Natural killer cell (primary cell): Measurements from ENCODE around the gene ARF1. TPM values are rescaled to one million over a fixed set of nuclear protein-coding genes. Genes with fewer than 3 reads are reported as not detected.

ENCODE experiments used
- ATAC-seq, 3 donors: fragments of 150-1000 bp in 2 of 3; fragments of 200-7000 bp in 1 of 3; cut with Tn5 transposase; 1 replicate in 1 of 3; 2 replicates in 2 of 3; pipeline ENCODE4 v1.10.0; 2021; ENCODE audit warnings: mild to moderate bottlenecking in 2 of 3, moderate library complexity in 2 of 3
- DNase-seq, 2 donors: peaks; one replicate each; pipeline versions ENCODE4 v3.0.0 to v3.0.0-alpha.2; 2013 to 2021; ENCODE audit warnings: mixed read lengths in 1 of 2
- H3K27ac ChIP-seq: one replicate; pipeline ENCODE4 v1.5.1; 2013; ENCODE audit warnings: mild to moderate bottlenecking, low read length
- H3K27me3 ChIP-seq: one replicate; pipeline ENCODE4 v1.6.1; 2013; ENCODE audit warnings: low read length; ENCODE audit not compliant: control insufficient read depth, insufficient read depth
- H3K36me3 ChIP-seq: one replicate; pipeline ENCODE4 v1.6.1; 2013; ENCODE audit warnings: low read length; ENCODE audit not compliant: control insufficient read depth, insufficient read depth
- H3K4me1 ChIP-seq: one replicate; pipeline ENCODE4 v1.6.1; 2013; ENCODE audit warnings: low read length; ENCODE audit not compliant: control insufficient read depth, insufficient read depth
- H3K4me3 ChIP-seq: one replicate; pipeline ENCODE4 v1.5.1; 2013; ENCODE audit warnings: low read length
- H3K9me3 ChIP-seq: one replicate; pipeline ENCODE4 v1.6.1; 2013; ENCODE audit warnings: low read length; ENCODE audit not compliant: control insufficient read depth, insufficient read depth
- H3K27ac Mint-ChIP-seq, 2 donors: one replicate each; pipeline ENCODE4 v1.8.0; 2022; ENCODE audit warnings: mild to moderate bottlenecking in 2 of 2, mixed read lengths in 2 of 2, moderate library complexity in 1 of 2
- H3K27me3 Mint-ChIP-seq, 2 donors: one replicate each; pipeline ENCODE4 v1.8.0; 2022; ENCODE audit warnings: low read depth in 2 of 2, mixed read lengths in 2 of 2
- H3K36me3 Mint-ChIP-seq: one replicate; pipeline ENCODE4 v1.8.0; 2022; ENCODE audit warnings: mixed read lengths
- H3K4me1 Mint-ChIP-seq, 2 donors: one replicate each; pipeline ENCODE4 v1.8.0; 2022; ENCODE audit warnings: mixed read lengths in 2 of 2
- H3K4me3 Mint-ChIP-seq: one replicate; pipeline ENCODE4 v1.8.0; 2022; ENCODE audit warnings: mild to moderate bottlenecking, moderate library complexity, mixed read lengths
- H3K9me3 Mint-ChIP-seq, 2 donors: one replicate each; pipeline ENCODE4 v1.8.0; 2022; ENCODE audit warnings: mixed read lengths in 2 of 2
- WGBS: methylation state at CpG from one replicate; pipeline ENCODE4 v1.1.7; 2013; ENCODE audit warnings: missing lambda C conversion rate; ENCODE audit not compliant: insufficient coverage; 5-methylcytosine and 5-hydroxymethylcytosine counted together
- intact Hi-C: fragments of 100-400 bp; cut with micrococcal nuclease; formaldehyde crosslinking; loops from one replicate; pipeline ENCODE4 v1.14.2; 2022
- total RNA-seq, 4 donors: library from RNA; stranded (reverse); fragments of 120-200 nt in 1 of 4; gene quantifications; one replicate each; pipeline versions ENCODE4 v1.2.3 to v1.2.4, GENCODE V29; 2013 to 2022
- TF ChIP-seq, protein P1 (sequence below): fragments of 200-600 bp; IDR thresholded peaks from one replicate; pipeline ENCODE4 v1.8.0; 2022; ENCODE audit warnings: antibody characterized with exemption

Gene ARF1
- total RNA-seq, 3 donors from 2014 or later (not counting 1 experiment from before 2014, with no cell fraction given): 368 to 427 (median 424) TPM

DNA sequence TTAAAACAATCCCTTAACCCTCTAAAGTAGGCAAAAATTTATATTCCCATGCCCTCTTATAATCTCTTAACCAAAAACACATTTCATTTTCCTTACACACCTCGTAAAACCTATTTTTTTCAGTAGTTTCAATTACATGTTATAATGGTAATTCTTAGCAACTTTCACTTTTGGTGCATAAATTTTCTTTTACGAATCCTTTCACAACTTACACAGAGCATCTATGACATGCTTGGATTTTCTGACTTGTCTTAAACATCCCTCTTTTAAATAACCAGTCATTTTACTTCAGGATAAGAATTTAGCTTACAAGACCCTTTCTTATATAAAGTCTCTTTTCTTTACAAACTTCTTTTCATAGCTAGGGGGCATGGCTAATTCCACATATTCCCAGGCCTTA, 35.5 kb downstream of the ARF1 start:
- intact Hi-C loops: no loop called here
- H3K9me3 ChIP-seq: no peaks in the 10 kb centered on the region

GRCh38 chr1:228120351-228120750, 37.8 kb downstream of the ARF1 start:
- 100% methylated on average over 1 of the region's 1 CpG for WGBS
- Histone ChIP-seq H3K27me3 (no peaks in the 10 kb centered on the region), H3K4me1 (no peaks in the 10 kb centered on the region), H3K9me3 (no peaks in the 10 kb centered on the region), H3K27ac (no peak overlapping the region), H3K4me3 (no peak overlapping the region), H3K36me3 (no peaks in the 10 kb centered on the region)
- H3K9me3 Mint-ChIP-seq: no peaks in the 10 kb centered on the region
- intact Hi-C loops: no loop called here
- DNase-seq (no peak), ATAC-seq (no peak)
- H3K27ac Mint-ChIP-seq: peak overlapping the region in 1 of 2 donors; percentile 44
- peaks cover 6 to 22% of the 10 kb centered on the region in 2 donors for H3K27me3 Mint-ChIP-seq
- TF ChIP-seq, protein P1, sequence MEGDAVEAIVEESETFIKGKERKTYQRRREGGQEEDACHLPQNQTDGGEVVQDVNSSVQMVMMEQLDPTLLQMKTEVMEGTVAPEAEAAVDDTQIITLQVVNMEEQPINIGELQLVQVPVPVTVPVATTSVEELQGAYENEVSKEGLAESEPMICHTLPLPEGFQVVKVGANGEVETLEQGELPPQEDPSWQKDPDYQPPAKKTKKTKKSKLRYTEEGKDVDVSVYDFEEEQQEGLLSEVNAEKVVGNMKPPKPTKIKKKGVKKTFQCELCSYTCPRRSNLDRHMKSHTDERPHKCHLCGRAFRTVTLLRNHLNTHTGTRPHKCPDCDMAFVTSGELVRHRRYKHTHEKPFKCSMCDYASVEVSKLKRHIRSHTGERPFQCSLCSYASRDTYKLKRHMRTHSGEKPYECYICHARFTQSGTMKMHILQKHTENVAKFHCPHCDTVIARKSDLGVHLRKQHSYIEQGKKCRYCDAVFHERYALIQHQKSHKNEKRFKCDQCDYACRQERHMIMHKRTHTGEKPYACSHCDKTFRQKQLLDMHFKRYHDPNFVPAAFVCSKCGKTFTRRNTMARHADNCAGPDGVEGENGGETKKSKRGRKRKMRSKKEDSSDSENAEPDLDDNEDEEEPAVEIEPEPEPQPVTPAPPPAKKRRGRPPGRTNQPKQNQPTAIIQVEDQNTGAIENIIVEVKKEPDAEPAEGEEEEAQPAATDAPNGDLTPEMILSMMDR: no peak
- peaks cover 0 to 6% of the 10 kb centered on the region in 2 donors for H3K4me1 Mint-ChIP-seq
- H3K4me3 Mint-ChIP-seq: no peak overlapping the region
- no peaks in the 10 kb centered on the region for H3K36me3 Mint-ChIP-seq

More for the DNA sequence above, 35.5 kb downstream of the ARF1 start:
- H3K9me3 Mint-ChIP-seq: no peaks in the 10 kb centered on the region
- H3K36me3 Mint-ChIP-seq: no peaks in the 10 kb centered on the region
- no peak overlapping the region for H3K4me3 Mint-ChIP-seq
- Histone ChIP-seq H3K27me3 (no peaks in the 10 kb centered on the region), H3K4me3 (no peak overlapping the region), H3K36me3 (no peaks in the 10 kb centered on the region), H3K4me1 (no peaks in the 10 kb centered on the region), H3K27ac (no peak overlapping the region)
- TF ChIP-seq, protein P1: no peak
- no peak for DNase-seq
- peaks cover 6 to 7% of the 10 kb centered on the region in 2 donors for H3K27me3 Mint-ChIP-seq
- peaks cover 0 to 6% of the 10 kb centered on the region in 2 donors for H3K4me1 Mint-ChIP-seq
- no peak overlapping the region for H3K27ac Mint-ChIP-seq
- no peak for ATAC-seq
- 90% methylated on average over 1 of the region's 2 CpGs for WGBS

- TF ChIP-seq, protein P1: no peak
- 41% methylated on average over 5 of the region's 5 CpGs for WGBS
- H3K27ac Mint-ChIP-seq: peak overlapping the region in 1 of 2 donors; percentile 10
- H3K4me3 Mint-ChIP-seq: no peak overlapping the region
- no peaks in the 10 kb centered on the region for H3K4me1 ChIP-seq
- peak in 2 of 3 donors; percentile 32 to 40 for ATAC-seq
- no peaks in the 10 kb centered on the region for H3K9me3 ChIP-seq
- intact Hi-C loops: no loop called here
- H3K9me3 Mint-ChIP-seq: no peaks in the 10 kb centered on the region
- no peaks in the 10 kb centered on the region for H3K27me3 ChIP-seq
- H3K27me3 Mint-ChIP-seq: peaks cover 6 to 22% of the 10 kb centered on the region in 2 donors
- peaks cover 0 to 6% of the 10 kb centered on the region in 2 donors for H3K4me1 Mint-ChIP-seq
- H3K36me3 Mint-ChIP-seq: no peaks in the 10 kb centered on the region
- no peak for DNase-seq
- H3K27ac ChIP-seq: no peak overlapping the region
- no peaks in the 10 kb centered on the region for H3K36me3 ChIP-seq
- no peak overlapping the region for H3K4me3 ChIP-seq
Observed at GRCh38 chr1:228120857-228121489, 38.5 kb downstream of the ARF1 start.
